Transverse colon (tissue), 4 donors: ENCODE data around the gene JARID2. TPM values are rescaled to one million over a fixed set of nuclear protein-coding genes. Genes with fewer than 3 reads are reported as not detected.

Source experiments
- DNase-seq: peaks from one replicate; pipeline ENCODE4 v3.0.0-alpha.2; 2019
- H3K27ac ChIP-seq, 4 donors: fragments of 200-600 bp; sonication (generic); 2 replicates each; pipeline ENCODE4 v1.5.1; 2016 to 2018; ENCODE audit warnings: inconsistent platforms in 4 of 4
- H3K27me3 ChIP-seq: fragments of 200-600 bp; sonication (generic); 2 replicates; pipeline ENCODE4 v1.5.1; 2017; ENCODE audit warnings: inconsistent platforms
- H3K36me3 ChIP-seq, 4 donors: fragments of 200-600 bp; sonication (generic); 2 replicates each; pipeline ENCODE4 v1.5.1; 2017 to 2019; ENCODE audit warnings: inconsistent platforms in 4 of 4
- H3K4me1 ChIP-seq, 4 donors: fragments of 200-600 bp; sonication (generic); 2 replicates each; pipeline ENCODE4 v1.5.1; 2017 to 2020; ENCODE audit warnings: inconsistent platforms in 4 of 4
- H3K4me3 ChIP-seq, 4 donors: fragments of 200-600 bp; sonication (generic); 1 replicate in 1 of 4; 2 replicates in 3 of 4; pipeline versions ENCODE4 v1.5.1 to v1.6.1; 2017 to 2019; ENCODE audit warnings: inconsistent platforms in 4 of 4
- H3K9me3 ChIP-seq, 2 donors: fragments of 200-600 bp; sonication (generic); 2 replicates each; pipeline ENCODE4 v1.5.1; 2017 to 2019; ENCODE audit warnings: inconsistent platforms in 2 of 2
- EP300 ChIP-seq: sonication (generic); formaldehyde crosslinking; IDR thresholded peaks from one replicate; pipeline ENCODE4 v1.6.1; 2017; ENCODE audit warnings: antibody characterized with exemption, low read depth
- POLR2A ChIP-seq: fragments of 450-650 bp; IDR thresholded peaks from one replicate; pipeline ENCODE4 v1.6.1; 2016; ENCODE audit warnings: antibody characterized with exemption, mild to moderate bottlenecking, moderate library complexity
- POLR2AphosphoS5 ChIP-seq, 3 donors: sonication (generic); formaldehyde crosslinking; IDR thresholded peaks; one replicate each; pipeline ENCODE4 v1.6.1; 2016; ENCODE audit warnings: antibody characterized with exemption in 3 of 3
- WGBS, 2 donors: methylation state at CpG; one replicate each; pipeline ENCODE4 v1.1.5; 2018; ENCODE audit warnings: low coverage in 1 of 2; 5-methylcytosine and 5-hydroxymethylcytosine counted together
- in situ Hi-C, 4 donors: fragments of 200-750 bp; cut with MboI; loops; one replicate each; pipeline versions ENCODE4 v1.15.0 to v1.15.1; 2017; ENCODE audit warnings: low sequenced_read_pairs in 3 of 4, low pct_ligation_motif_present in 1 of 4, low pct_unique_long_range_greater_than_20kb in 1 of 4
- intact Hi-C: fragments of 100-400 bp; cut with DNase I; formaldehyde crosslinking; loops from one replicate; pipeline ENCODE4 v1.15.1; 2023; ENCODE audit warnings: low total_unique reads
- total RNA-seq, 4 donors: library from RNA; depleted of rRNA; stranded (reverse); fragments of >200 nt; gene quantifications; one replicate each; pipeline ENCODE4 v1.1.0, GENCODE V29; 2016
- TF ChIP-seq, protein P1 (sequence below), 5 experiments: fragments of 200-600 bp in 3 of 5; fragments of 450-650 bp in 2 of 5; sonication (generic) in 3 of 5; IDR thresholded peaks; 1 replicate in 2 of 5; 2 replicates in 3 of 5; pipeline ENCODE4 v1.5.1; 2016 to 2017; ENCODE audit warnings: antibody characterized with exemption in 5 of 5, inconsistent platforms in 3 of 5, mild to moderate bottlenecking in 2 of 5, moderate library complexity in 1 of 5

JARID2 gene
- total RNA-seq, 4 donors from 2014 or later, result 9.4 to 18.7 (median 10.9) TPM

DNA sequence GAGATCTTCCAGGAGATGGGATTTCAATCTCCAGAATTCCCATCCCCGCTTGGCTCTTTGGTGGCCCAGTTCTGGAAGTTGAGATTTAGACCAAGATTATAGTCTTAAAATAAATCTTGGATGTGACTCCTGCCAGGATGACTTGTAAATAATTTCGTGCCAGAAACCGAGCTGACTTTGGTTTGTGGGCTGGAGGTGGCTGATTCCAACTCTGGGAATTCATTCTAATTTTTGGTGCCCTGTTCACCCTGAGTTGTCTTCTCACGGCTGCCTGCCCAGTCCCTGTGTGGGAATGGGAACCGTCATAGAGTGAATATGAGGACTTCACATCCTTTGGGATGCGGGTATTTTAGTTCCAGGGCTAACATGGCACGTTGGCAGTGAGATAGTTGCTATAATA lies 64.8 kb downstream of the JARID2 start:
- no peak for DNase-seq
- WGBS, 2 donors, result 81 to 100% methylated on average over 3 to 7 of the region's 7 CpGs
- no peak overlapping the region for H3K4me3 ChIP-seq
- no peaks in the 10 kb centered on the region for H3K27me3 ChIP-seq
- TF ChIP-seq, protein P1, sequence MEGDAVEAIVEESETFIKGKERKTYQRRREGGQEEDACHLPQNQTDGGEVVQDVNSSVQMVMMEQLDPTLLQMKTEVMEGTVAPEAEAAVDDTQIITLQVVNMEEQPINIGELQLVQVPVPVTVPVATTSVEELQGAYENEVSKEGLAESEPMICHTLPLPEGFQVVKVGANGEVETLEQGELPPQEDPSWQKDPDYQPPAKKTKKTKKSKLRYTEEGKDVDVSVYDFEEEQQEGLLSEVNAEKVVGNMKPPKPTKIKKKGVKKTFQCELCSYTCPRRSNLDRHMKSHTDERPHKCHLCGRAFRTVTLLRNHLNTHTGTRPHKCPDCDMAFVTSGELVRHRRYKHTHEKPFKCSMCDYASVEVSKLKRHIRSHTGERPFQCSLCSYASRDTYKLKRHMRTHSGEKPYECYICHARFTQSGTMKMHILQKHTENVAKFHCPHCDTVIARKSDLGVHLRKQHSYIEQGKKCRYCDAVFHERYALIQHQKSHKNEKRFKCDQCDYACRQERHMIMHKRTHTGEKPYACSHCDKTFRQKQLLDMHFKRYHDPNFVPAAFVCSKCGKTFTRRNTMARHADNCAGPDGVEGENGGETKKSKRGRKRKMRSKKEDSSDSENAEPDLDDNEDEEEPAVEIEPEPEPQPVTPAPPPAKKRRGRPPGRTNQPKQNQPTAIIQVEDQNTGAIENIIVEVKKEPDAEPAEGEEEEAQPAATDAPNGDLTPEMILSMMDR (IDR thresholded peaks at IDR 0.05), result no peak
- TF ChIP-seq POLR2AphosphoS5 (IDR thresholded peaks at IDR 0.05) (no peak), POLR2A (no peak), EP300 (no peak)
- H3K36me3 ChIP-seq, result no peaks in the 10 kb centered on the region
- H3K9me3 ChIP-seq, result no peaks in the 10 kb centered on the region
- peaks cover 0 to 46% (median 24%) of the 10 kb centered on the region in 4 donors for H3K4me1 ChIP-seq
- H3K27ac ChIP-seq, result no peak overlapping the region
- intact Hi-C loops (no loop called here), in situ Hi-C loops (no loop called here)

DNA sequence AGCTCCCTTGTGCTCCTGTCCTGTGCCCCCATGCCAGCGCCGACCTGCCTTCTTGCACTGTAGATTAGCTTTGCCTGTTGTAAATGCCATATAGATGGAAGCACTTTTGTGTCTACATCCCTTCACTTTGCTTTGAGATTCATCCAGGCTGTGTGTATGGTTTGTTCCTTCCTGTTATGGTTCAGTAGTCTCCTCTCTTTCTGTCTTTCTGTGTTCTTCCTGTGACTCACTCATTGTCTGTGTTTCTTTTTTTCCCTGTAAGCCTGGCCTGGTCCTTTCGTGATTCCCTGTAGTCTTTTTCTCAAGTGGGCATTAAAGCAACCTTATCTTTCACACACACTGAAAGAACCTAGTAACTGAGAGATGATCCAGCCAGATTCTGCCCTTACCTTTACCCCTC lies 66.6 kb downstream of the JARID2 start:
- no peaks in the 10 kb centered on the region for H3K36me3 ChIP-seq
- intact Hi-C loops (no loop called here), in situ Hi-C loops (no loop called here)
- no peak for TF ChIP-seq EP300
- TF ChIP-seq POLR2A, result no peak
- TF ChIP-seq POLR2AphosphoS5 (IDR thresholded peaks at IDR 0.05), result no peak
- TF ChIP-seq, protein P1 (IDR thresholded peaks at IDR 0.05), result no peak
- H3K4me1 ChIP-seq, result peaks cover 0 to 47% (median 24%) of the 10 kb centered on the region in 4 donors
- H3K27me3 ChIP-seq, result no peaks in the 10 kb centered on the region
- H3K4me3 ChIP-seq, result no peak overlapping the region
- no peak overlapping the region for H3K27ac ChIP-seq
- no peak for DNase-seq
- 70 to 85% methylated on average over 3 of the region's 3 CpGs for WGBS, 2 donors
- H3K9me3 ChIP-seq, result no peaks in the 10 kb centered on the region

DNA sequence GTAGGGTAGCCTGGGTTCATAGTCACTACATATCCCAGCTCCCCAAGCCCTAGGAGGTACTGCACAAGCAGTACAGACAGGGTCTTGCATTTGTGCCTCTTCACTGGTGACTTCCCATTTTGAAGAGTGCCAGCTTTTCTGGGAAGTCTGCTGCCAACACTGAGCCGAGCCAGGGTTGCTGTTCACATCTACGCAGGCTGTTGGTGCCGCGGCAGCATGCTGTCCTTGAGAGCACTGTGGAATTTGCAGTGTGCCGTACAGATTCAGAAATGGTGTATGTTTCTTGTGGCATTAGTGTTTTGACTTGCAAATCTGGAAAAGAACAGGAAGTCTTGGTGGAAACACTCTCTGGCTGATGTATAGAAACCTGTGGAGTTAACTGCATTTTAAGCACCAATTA lies 67.5 kb downstream of the JARID2 start:
- TF ChIP-seq, protein P1 (IDR thresholded peaks at IDR 0.05), result no peak
- TF ChIP-seq POLR2AphosphoS5 (IDR thresholded peaks at IDR 0.05) (no peak), POLR2A (no peak), EP300 (no peak)
- WGBS, 2 donors, result 44% methylated on average over 4 of the region's 5 CpGs; no CpG with 5 or more reads in 1 of the 2 donors
- in situ Hi-C loops, result no loop called here

DNA sequence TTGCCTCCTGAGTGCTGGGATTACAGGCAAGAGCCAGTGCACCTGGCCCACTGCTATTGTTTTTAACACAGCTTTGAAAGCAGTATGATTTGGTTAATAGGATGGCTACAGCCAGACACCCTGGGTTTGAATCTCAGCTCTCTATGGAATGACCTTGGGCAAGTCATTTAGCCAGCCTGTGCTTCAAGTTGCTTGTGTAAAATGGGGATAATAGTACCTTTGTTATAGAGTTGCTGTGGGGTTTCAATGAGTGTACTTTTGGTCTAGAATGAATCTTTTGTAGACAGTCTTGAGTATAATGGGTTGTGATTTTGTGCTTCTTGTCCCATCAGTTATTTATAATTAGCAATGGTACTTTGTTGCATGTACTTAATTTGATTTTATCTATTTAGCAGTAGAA lies 70.9 kb downstream of the JARID2 start:
- Histone ChIP-seq H3K27me3 (no peaks in the 10 kb centered on the region), H3K4me3 (no peak overlapping the region), H3K36me3 (no peaks in the 10 kb centered on the region), H3K9me3 (no peaks in the 10 kb centered on the region), H3K4me1 (peaks cover 0 to 46% (median 18%) of the 10 kb centered on the region in 4 donors), H3K27ac (no peak overlapping the region)
- no peak for DNase-seq
- intact Hi-C loops (no loop called here), in situ Hi-C loops (no loop called here)
- no peak for TF ChIP-seq POLR2A
- TF ChIP-seq, protein P1 (IDR thresholded peaks at IDR 0.05), result no peak
- TF ChIP-seq POLR2AphosphoS5 (IDR thresholded peaks at IDR 0.05), result no peak
- TF ChIP-seq EP300, result no peak

More for the DNA sequence above, 67.5 kb downstream of the JARID2 start:
- Histone ChIP-seq H3K4me3 (no peak overlapping the region), H3K27me3 (no peaks in the 10 kb centered on the region), H3K9me3 (no peaks in the 10 kb centered on the region), H3K27ac (no peak overlapping the region), H3K4me1 (peaks cover 0 to 46% (median 23%) of the 10 kb centered on the region in 4 donors), H3K36me3 (no peaks in the 10 kb centered on the region)
- DNase-seq, result no peak
- intact Hi-C loops, result no loop called here
